H9 (cell line): ENCODE measurements around the gene GP2. TPM values are rescaled to one million over a fixed set of nuclear protein-coding genes. Genes with fewer than 3 reads are reported as not detected.

Experiments used
- DNase-seq: peaks from one replicate; pipeline ENCODE4 v3.0.0-alpha.2; 2017
- H2AFZ ChIP-seq: one replicate; pipeline ENCODE4 v1.6.1; 2013; ENCODE audit warnings: mild to moderate bottlenecking, low read length, control low read depth, moderate library complexity
- H2AK5ac ChIP-seq: 2 replicates; pipeline ENCODE4 v1.6.1; 2013; ENCODE audit warnings: low read length, control low read depth, mixed read lengths; ENCODE audit not compliant: insufficient read length
- H2BK120ac ChIP-seq: one replicate; pipeline ENCODE4 v1.6.1; 2013; ENCODE audit warnings: low read depth, mild to moderate bottlenecking, low read length, control low read depth, inconsistent platforms; ENCODE audit not compliant: poor library complexity, severe bottlenecking
- H2BK12ac ChIP-seq: 2 replicates; pipeline ENCODE4 v1.6.1; 2013; ENCODE audit warnings: low read length, control low read depth, mixed read lengths, low read depth; ENCODE audit not compliant: insufficient read length
- H2BK15ac ChIP-seq: 2 replicates; pipeline ENCODE4 v1.6.1; 2013; ENCODE audit warnings: low read depth, low read length, control low read depth
- H2BK20ac ChIP-seq: one replicate; pipeline ENCODE4 v1.6.1; 2013; ENCODE audit warnings: low read depth, mild to moderate bottlenecking, low read length, control low read depth, inconsistent platforms; ENCODE audit not compliant: poor library complexity, severe bottlenecking
- H2BK5ac ChIP-seq: 2 replicates; pipeline ENCODE4 v1.6.1; 2013; ENCODE audit warnings: low read length, control low read depth, mixed read lengths; ENCODE audit not compliant: insufficient read length
- H3K14ac ChIP-seq: 2 replicates; pipeline ENCODE4 v1.6.1; 2013; ENCODE audit warnings: low read length, control low read depth; ENCODE audit not compliant: insufficient read depth
- H3K18ac ChIP-seq: 2 replicates; pipeline ENCODE4 v1.6.1; 2013; ENCODE audit warnings: low read depth, mild to moderate bottlenecking, mixed read lengths, low read length, control low read depth; ENCODE audit not compliant: insufficient read length
- H3K23ac ChIP-seq: 2 replicates; pipeline ENCODE4 v1.6.1; 2013; ENCODE audit warnings: low read length, control low read depth, mixed read lengths, low read depth; ENCODE audit not compliant: insufficient read length
- H3K23me2 ChIP-seq: 2 replicates; pipeline ENCODE4 v1.6.1; 2013; ENCODE audit warnings: low read depth, mild to moderate bottlenecking, mixed read lengths, low read length, control low read depth; ENCODE audit not compliant: insufficient read length, poor library complexity, severe bottlenecking
- H3K27ac ChIP-seq: 2 replicates; pipeline ENCODE4 v1.5.1; 2013; ENCODE audit warnings: low read length, control low read depth, mixed read lengths, low read depth; ENCODE audit not compliant: insufficient read length
- H3K27me3 ChIP-seq: 2 replicates; pipeline ENCODE4 v1.6.1; 2013; ENCODE audit warnings: low read length, control low read depth, inconsistent platforms; ENCODE audit not compliant: insufficient read depth
- H3K4ac ChIP-seq: 2 replicates; pipeline ENCODE4 v1.6.1; 2013; ENCODE audit warnings: low read depth, mild to moderate bottlenecking, control low read depth, inconsistent platforms, low read length, moderate library complexity
- H3K4me1 ChIP-seq: 2 replicates; pipeline ENCODE4 v1.6.1; 2013; ENCODE audit warnings: low read length, control low read depth, inconsistent platforms; ENCODE audit not compliant: insufficient read depth
- H3K4me2 ChIP-seq: 2 replicates; pipeline ENCODE4 v1.6.1; 2013; ENCODE audit warnings: low read length, control low read depth, mixed read lengths; ENCODE audit not compliant: insufficient read length, insufficient read depth
- H3K56ac ChIP-seq: 2 replicates; pipeline ENCODE4 v1.6.1; 2013; ENCODE audit warnings: low read depth, mild to moderate bottlenecking, mixed read lengths, low read length, control low read depth; ENCODE audit not compliant: insufficient read length
- H3K79me1 ChIP-seq: 2 replicates; pipeline ENCODE4 v1.6.1; 2013; ENCODE audit warnings: low read depth, mild to moderate bottlenecking, moderate library complexity, low read length, control low read depth, inconsistent platforms; ENCODE audit not compliant: insufficient read depth, poor library complexity, severe bottlenecking
- H3K79me2 ChIP-seq: 2 replicates; pipeline ENCODE4 v1.6.1; 2013; ENCODE audit warnings: low read length, control low read depth, inconsistent platforms; ENCODE audit not compliant: insufficient read depth
- H3K9ac ChIP-seq: 2 replicates; pipeline ENCODE4 v1.6.1; 2013; ENCODE audit warnings: low read length, control low read depth, mixed read lengths; ENCODE audit not compliant: insufficient read length; ENCODE audit errors: extremely low read depth
- H3K9me3 ChIP-seq: one replicate; pipeline ENCODE4 v1.6.1; 2013; ENCODE audit warnings: low read depth, low read length, inconsistent platforms; ENCODE audit not compliant: control insufficient read depth
- H3T11ph ChIP-seq: one replicate; pipeline ENCODE4 v1.6.1; 2013; ENCODE audit warnings: mild to moderate bottlenecking, low read length, control low read depth, inconsistent platforms
- H4K20me1 ChIP-seq: one replicate; pipeline ENCODE4 v1.6.1; 2013; ENCODE audit not compliant: control insufficient read depth, insufficient read length, insufficient read depth
- H4K5ac ChIP-seq: 2 replicates; pipeline ENCODE4 v1.6.1; 2013; ENCODE audit warnings: low read depth, mild to moderate bottlenecking, mixed read lengths, low read length, control low read depth; ENCODE audit not compliant: insufficient read length
- H4K8ac ChIP-seq: replicated peaks from 2 replicates; pipeline ENCODE4 v1.6.1; 2013; ENCODE audit warnings: low read length, control low read depth, mixed read lengths, low read depth; ENCODE audit not compliant: insufficient read length
- H4K91ac ChIP-seq: 2 replicates; pipeline ENCODE4 v1.6.1; 2013; ENCODE audit warnings: low read depth, mild to moderate bottlenecking, moderate library complexity, mixed read lengths, low read length, control low read depth; ENCODE audit not compliant: insufficient read length
- H3K27ac Mint-ChIP-seq, 3 experiments: 2 replicates in 2 of 3; 3 replicates in 1 of 3; pipeline ENCODE4 v1.8.0; 2020 to 2021; ENCODE audit warnings: mixed read lengths in 3 of 3, mild to moderate bottlenecking in 1 of 3, moderate library complexity in 1 of 3
- H3K27me3 Mint-ChIP-seq: 2 replicates; pipeline ENCODE4 v1.8.0; 2021; ENCODE audit warnings: low read depth, mild to moderate bottlenecking, moderate library complexity, mixed read lengths
- H3K36me3 Mint-ChIP-seq, 3 experiments: 2 replicates in 2 of 3; 3 replicates in 1 of 3; pipeline ENCODE4 v1.8.0; 2020 to 2021; ENCODE audit warnings: low read depth in 3 of 3, mixed read lengths in 3 of 3; ENCODE audit not compliant: insufficient read depth in 1 of 3
- H3K4me1 Mint-ChIP-seq, 2 experiments: 2 replicates each; pipeline ENCODE4 v1.8.0; 2020; ENCODE audit warnings: mixed read lengths in 2 of 2
- H3K4me3 Mint-ChIP-seq, 2 experiments: 2 replicates in 1 of 2; 3 replicates in 1 of 2; pipeline ENCODE4 v1.8.0; 2020 to 2021; ENCODE audit warnings: mild to moderate bottlenecking in 2 of 2, mixed read lengths in 2 of 2, moderate library complexity in 1 of 2
- H3K9me3 Mint-ChIP-seq, 2 experiments: 2 replicates in 1 of 2; 3 replicates in 1 of 2; pipeline ENCODE4 v1.8.0; 2020; ENCODE audit warnings: mild to moderate bottlenecking in 2 of 2, mixed read lengths in 2 of 2, moderate library complexity in 1 of 2
- CTCF ChIP-seq: fragments of 200-600 bp; sonication (generic); conservative IDR thresholded peaks from 3 replicates; pipeline ENCODE4 v1.8.0; 2021; ENCODE audit warnings: antibody characterized with exemption, mild to moderate bottlenecking
- WGBS: extraction: QIAGEN DNeasy Blood & Tissue Kit; methylation state at CpG from one replicate; pipeline ENCODE4 v1.1.7; 2013; ENCODE audit warnings: missing lambda C conversion rate, low lambda C conversion rate, mixed read lengths; ENCODE audit not compliant: insufficient read length; ENCODE audit errors: extremely low coverage; 5-methylcytosine and 5-hydroxymethylcytosine counted together
- total RNA-seq: library from RNA; stranded (reverse); gene quantifications from 2 replicates; pipeline ENCODE4 v1.2.1, GENCODE V29; 2021

GP2 gene
- total RNA-seq, 1 experiment from 2014 or later: not detected

GRCh38 chr16:20322696-20323095, 4.6 kb downstream of the GP2 start:
- no peak for TF ChIP-seq CTCF
- Histone ChIP-seq H3K4me2 (no peak overlapping the region), H3K4me1 (no peaks in the 10 kb centered on the region), H2BK5ac (no peak overlapping the region), H4K20me1 (peaks cover 3% of the 10 kb centered on the region), H3K23me2 (no peaks in the 10 kb centered on the region), H2AK5ac (no peak overlapping the region), H2BK12ac (no peak overlapping the region), H3K56ac (no peak overlapping the region), H3K27ac (no peak overlapping the region), H3K14ac (no peak overlapping the region), H2BK120ac (no peak overlapping the region), H3K79me1 (no peaks in the 10 kb centered on the region), H3K27me3 (no peaks in the 10 kb centered on the region), H3T11ph (no peak overlapping the region), H3K18ac (no peak overlapping the region), H2BK20ac (no peak overlapping the region), H4K5ac (no peak overlapping the region), H3K79me2 (0 out of 2 replicates have a peak, but pooled peaks cover 2% of the 10 kb centered on the region), H2AFZ (no peak overlapping the region), H2BK15ac (no peak overlapping the region), H3K4ac (no peak overlapping the region), H4K8ac (no peak overlapping the region), H3K9ac (no peak overlapping the region), H4K91ac (no peak overlapping the region), H3K9me3 (no peaks in the 10 kb centered on the region), H3K23ac (no peak overlapping the region)
- no peaks in the 10 kb centered on the region; a peak in 1 of 5 replicates for H3K9me3 Mint-ChIP-seq
- peaks cover 2 to 3% of the 10 kb centered on the region in 2 experiments; a peak in 1 of 4 replicates for H3K4me1 Mint-ChIP-seq
- no peaks in the 10 kb centered on the region for H3K36me3 Mint-ChIP-seq
- H3K4me3 Mint-ChIP-seq: no peak overlapping the region
- no peak overlapping the region for H3K27ac Mint-ChIP-seq
- WGBS: no CpG with 5 or more reads among the region's 4 CpGs
- peaks cover 12% of the 10 kb centered on the region; the same call in 1 of the 2 replicates for H3K27me3 Mint-ChIP-seq
- no peak for DNase-seq
